Stimulated activated CD8-positive, alpha-beta memory T cell treated with anti-CD3 and anti-CD28 coated beads, Interleukin-4, amount 100 ng/mL, for 24 hours (primary cell): ENCODE results near the gene AMIGO1.
"Not testable (repeated sequence)": the region's sequence is repeated elsewhere in the genome, so short reads cannot be mapped to it uniquely, and the experiment has no call there.

ENCODE experiments used
- DNase-seq: peaks from one replicate; pipeline ENCODE4 v3.0.0-alpha.2; 2020; ENCODE audit warnings: low read depth

Gene AMIGO1

DNA sequence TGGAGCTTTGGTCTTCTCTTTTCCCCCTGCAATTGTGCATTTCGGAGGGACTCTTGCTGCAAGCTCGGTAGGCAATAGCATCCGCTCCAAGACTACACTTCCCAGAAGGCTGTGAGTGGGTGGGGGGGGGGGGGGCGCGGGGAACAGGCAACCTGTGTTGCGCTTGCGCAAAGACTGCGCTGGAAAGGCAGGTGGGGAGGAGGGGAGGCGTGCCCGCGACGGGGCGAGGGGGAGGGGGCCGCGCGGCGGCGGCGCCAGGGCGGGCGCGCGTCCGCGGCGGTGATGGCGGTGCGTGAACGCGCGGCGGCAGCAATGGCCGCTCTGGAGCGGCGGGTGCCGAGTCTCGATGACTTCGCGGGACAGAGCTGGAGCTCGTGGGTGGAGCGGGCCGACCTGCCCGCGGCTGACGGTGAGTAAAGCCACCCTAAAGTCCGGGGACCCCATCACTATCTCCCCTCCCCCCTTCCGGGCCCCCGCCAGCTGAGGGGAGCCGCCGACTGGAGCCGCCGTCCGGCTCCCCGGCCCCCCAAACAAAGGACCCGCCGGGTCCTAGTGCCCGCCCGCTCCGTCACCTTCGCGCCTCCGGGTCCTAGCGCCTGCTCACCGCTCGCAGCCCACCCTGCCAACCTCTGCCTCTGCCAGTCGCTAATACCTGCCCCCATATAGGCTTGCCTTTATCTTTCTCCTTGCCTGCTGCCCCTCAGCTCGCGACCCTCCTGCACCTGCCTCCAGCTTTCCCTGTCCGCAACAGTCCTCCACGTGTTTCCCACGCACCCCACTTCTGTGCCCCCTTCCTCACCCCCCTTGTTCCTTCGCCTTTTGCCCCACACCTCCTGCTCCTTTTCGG lies 25.6 kb downstream of the AMIGO1 start, which contains the start of gene ATXN7L2:
ATXN7L2 (plus strand) TSS at position 234 of the 847 bp plus-strand sequence; CDS start at position 283, 49 bp downstream.
- peak; percentile 86 for DNase-seq

DNA sequence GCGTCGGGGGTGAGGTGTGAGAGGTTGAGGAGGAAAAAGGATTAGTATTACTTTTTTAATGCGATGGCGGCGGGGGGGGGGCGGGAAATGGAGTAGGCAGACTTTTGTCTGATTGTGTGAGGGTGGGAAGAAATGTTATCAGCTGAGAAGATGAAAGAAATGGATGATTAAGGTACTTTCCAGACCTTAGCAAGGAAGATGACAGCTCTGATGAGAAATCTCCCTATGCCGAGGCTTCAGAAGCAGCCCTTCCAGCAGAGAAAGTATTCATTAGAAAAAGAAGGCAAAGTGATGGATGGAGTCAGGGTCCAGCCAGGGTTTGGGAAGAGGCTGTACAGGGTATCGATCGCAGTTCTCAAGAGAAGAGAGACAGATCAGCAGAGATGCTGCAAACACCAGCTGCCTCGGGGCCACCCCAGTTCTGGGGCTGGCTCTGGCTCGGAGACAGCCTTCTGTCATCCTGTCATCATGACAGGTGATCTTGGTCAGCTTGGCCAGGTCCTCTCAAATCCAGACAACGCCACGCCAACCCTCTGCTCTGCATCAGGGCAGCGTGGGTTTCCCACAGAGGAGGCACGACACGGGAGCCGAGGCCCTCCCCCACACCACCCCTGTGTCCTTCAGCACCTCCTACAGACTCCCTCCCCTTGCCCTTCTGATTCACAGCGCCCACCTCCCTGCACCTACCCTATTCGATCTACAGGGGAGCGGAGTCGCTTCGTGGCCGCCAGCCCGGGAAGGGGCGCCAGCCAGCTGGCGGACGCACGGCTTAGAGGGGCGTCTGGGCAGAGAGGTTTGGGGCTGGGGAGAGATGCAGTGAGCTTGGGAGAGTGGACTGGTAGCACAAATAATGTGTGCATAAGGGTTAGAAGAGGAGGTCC lies 26.5 kb downstream of the AMIGO1 start:
- no peak for DNase-seq

DNA sequence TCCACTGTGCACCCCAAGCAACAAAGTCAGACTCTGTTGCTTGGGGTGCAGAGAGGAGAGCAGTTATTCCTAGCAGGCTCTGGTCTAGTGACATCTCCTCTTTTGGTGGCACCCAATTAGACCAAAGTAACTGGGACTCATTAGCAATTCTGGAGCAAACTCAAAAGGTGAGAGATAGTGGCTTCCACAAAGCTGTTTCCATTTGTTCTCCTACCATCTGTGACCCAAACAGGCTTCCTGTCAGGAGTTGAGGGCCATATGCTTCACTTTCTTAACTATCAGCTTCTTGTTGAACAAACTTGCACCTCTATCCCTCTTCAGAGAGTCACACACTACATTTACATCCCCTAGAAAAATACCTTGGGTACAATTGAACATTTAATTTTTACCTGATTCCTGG lies 27.3 kb downstream of the AMIGO1 start:
- DNase-seq = no peak

DNA sequence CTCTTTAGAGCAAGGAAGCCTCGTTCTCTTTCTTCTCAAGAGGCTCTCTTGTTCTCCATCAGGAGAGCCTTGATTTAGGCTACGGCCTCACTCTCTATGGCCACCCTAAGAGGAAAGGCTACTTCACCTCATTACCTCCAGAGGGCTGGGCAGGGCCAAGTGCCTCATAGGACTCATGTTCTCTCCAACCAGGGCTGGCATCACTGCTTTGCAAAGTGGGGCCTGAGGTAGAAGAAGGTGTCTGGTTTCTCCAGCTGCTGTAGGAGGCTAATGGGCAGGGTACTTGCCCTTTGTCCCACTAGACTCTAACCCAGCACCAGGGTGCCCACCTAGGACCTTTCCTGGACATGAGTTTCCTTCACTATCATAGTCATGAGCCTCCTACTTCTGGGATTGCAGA lies 27.9 kb downstream of the AMIGO1 start:
- no peak for DNase-seq

GRCh38 chr1:109479901-109480300 lies 29.6 kb downstream of the AMIGO1 start:
- no peak for DNase-seq

GRCh38 chr1:109479311-109479710 lies 30.2 kb downstream of the AMIGO1 start:
- no peak for DNase-seq

DNA sequence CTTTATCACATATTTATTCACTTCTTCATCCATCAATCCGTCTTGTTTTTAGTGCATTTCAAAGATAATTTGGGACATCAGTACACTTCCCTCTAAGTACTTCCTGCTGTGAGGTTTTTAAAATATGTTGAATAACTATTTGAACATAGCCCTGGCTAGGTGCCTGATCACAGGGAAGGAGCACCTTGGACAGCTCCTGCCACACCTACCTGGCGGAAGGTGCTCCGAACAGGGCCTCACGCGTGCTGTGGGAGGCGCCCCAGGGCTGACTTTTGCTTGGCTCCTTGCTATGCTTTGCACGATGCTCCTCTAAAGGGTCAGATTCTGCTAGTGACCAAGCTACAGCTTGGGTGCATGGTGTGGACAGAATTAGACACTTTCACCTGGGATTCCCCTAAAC lies 30.7 kb downstream of the AMIGO1 start:
- DNase-seq = no peak

DNA sequence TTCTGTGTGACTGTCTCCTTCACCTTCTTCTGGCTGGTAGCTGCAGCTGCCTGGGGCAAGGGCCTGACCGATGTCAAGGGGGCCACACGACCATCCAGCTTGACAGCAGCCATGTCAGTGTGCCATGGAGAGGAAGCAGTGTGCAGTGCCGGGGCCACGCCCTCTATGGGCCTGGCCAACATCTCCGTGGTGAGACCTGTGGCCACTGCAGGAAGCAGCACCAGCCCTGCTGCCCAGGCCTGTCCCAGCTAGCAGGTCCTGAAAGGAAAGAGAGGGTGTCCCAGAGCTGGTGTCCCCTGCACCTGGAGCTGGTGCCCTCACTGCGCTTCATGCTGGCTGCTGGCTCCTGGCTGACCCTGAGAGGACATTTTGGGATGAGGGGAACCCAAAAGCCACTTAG lies 31.7 kb downstream of the AMIGO1 start:
- no peak for DNase-seq

DNA sequence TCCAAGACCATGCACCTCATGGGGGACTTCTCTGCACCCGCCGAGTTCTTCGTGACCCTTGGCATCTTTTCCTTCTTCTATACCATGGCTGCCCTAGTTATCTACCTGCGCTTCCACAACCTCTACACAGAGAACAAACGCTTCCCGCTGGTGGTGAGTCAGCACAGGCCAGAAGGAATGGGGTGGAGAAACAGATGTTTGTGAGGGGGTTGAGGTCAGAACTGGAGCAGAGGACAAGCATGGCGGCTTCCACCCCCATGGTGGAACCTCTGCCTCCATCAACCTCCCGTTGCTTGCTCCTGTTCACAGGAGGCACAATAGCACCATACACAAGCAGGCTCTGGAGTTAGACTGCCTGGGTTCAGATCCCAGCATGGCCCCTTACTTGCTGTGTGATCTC lies 32.7 kb downstream of the AMIGO1 start:
- no peak for DNase-seq

DNA sequence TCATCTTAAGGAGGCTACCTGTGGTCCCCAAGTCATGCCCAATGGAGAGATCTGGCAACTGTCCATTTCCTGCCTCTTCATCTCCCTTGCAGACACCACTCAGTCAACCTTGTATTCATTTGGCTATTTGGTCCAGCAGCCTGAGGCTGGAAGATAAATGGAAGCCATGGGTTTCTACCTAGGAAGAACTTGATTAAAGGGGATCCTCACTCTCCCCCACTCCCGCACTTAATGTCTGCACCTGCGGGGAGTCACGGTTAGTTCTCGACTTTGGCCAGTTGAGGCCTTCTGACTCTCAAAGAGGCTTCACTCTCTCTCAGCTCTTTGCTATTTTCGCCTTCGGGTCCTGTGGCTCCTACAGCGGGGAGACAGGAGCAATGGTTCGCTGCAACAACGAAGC lies 34.3 kb downstream of the AMIGO1 start:
- no peak for DNase-seq

DNA sequence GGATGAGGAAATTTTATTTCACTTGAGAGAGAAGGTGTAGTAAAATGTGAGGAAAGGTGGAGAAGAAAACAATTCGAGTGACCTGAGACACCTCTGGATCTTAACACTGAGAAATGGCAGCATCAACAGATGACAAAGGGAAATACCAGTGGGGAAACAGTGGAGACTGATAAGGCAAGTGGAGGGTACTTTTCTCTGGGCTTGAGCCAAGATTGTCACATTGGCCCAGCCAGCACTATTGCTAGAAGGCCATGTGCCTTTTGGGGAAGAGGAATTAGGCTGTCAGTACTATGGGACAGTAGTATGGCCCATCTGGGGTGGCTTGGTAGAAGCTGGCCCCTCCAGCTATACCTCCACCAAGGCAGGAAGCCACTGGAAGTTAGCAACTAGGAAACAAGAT lies 34.8 kb downstream of the AMIGO1 start:
- no peak for DNase-seq

DNA sequence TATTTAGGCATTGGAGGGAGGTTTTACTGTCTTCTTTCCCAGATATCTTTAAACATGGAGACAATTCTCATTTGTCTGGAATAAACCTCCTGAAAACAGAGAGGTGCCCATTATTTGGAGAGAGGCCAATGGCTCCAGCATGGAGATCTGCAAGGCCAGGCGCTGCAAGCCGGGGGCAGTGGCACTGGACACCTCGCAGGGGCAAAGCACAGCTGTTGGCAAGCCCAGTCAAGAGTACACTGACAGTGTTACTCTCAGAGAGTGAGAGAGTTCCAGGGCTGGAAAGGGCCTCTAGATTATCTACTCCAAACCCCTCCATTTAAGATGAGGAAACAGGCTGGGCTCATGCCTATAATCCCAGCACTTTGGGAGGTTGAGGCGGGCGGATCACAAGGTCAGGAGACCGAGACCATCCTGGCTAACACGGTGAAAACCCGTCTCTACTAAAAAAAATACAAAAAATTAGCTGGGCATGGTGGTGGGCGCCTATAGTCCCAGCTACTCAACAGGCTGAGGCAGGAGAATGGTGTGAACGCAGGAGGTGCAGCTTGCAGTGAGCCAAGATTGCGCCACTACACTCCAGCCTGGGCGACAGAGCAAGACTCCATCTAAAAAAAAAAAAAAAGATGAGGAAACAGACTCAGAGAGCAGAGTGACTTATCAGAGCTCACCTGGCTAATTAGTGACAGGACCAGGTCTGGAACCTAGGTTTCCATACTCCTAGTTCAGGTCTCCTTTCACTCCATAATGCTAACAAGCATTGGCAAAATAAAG lies 36.1 kb downstream of the AMIGO1 start:
- DNase-seq = not testable (repeated sequence)

- DNase-seq = no peak
Observed at GRCh38 chr1:109472779-109473178, 36.7 kb downstream of the AMIGO1 start.

- DNase-seq = no peak
Observed at GRCh38 chr1:109470245-109470644, 39.3 kb downstream of the AMIGO1 start.

- DNase-seq = no peak
Observed at GRCh38 chr1:109468903-109469302, 40.6 kb downstream of the AMIGO1 start.

DNA sequence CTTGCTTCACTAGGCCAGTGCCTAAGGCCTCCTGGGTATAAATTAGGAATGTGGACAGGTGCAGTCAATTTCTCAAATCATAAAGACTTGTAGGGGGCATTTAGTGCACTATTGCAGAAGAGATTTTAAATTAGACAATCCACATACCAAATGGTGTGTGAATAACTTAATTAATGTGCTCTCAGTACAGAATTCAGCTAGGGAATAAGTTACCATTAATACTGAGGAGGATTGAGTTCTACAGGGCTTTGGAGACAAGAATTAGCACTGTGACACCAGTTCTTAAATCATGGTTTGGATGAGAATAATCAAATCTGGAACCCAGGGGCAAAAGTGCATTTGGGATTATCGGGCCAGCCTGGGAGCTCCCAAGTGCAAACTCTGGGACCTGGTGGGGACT lies 41.5 kb downstream of the AMIGO1 start:
- DNase-seq = no peak

DNA sequence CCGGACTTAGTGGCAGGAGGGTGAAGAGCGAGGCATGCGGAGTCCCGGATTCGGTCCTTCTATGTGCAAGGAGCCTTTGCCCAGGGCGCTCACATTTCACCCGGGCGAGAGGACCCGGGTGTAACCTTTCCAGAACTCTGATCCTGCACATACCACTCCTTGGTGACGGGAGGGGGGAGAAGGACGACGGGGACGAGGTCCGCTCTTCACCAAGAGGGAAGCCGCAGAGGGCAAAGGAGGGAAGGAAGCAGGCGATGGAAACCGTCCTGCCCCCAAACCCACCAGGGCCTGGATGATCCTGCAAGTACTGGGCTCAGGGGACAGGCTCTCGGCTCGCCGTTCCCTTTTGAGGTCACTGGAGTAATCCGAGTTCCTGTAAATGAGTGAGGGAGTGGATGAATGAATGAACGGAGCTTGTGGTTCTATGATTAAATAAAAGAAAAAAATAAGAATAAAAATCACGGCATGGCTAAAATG lies 42.2 kb downstream of the AMIGO1 start:
- no peak for DNase-seq

DNA sequence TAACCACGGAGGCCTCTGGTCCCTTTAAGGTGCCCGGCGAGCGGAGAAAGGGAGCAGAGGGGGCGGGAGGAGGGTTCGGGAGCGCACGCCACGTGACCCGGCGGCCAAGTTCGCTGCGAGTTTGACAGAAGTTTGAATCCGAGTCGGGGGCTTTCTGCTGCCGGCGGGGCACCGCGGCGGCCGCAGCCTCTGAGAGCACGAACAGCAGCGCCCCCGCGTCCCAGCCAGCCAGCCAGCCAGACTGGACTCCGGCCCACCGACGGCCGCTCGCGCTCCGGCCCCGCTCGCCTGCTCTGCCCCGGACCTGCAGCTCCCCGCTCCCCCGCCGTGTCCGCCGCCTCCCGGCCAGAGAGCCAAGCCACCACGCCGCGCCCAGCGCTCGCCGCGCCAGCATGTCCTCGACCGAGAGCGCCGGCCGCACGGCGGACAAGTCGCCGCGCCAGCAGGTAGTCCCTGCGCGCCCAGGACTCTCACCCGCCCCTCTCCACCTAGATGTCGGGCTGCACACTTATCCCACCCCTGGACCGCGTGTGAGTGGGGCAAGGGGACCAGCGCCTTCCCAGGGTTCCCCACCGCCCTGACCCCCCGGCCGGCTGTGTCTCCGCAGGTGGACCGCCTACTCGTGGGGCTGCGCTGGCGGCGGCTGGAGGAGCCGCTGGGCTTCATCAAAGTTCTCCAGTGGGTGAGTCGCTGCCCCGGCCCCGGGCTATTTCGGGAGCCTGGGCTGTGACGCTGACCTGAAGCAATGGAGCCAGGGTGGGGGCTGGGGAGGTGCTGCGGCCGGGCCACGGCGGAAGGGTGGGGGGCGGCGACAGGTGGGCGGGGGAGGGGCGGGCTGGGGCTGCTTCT lies 42.9 kb downstream of the AMIGO1 start, which contains the start of gene SYPL2:
SYPL2 (plus strand) TSS at position 95 of the 849 bp plus-strand sequence; CDS start at position 393, 298 bp downstream.
- DNase-seq = no peak

GRCh38 chr1:109466125-109466451 lies 43.4 kb downstream of the AMIGO1 start:
- DNase-seq = no peak

GRCh38 chr1:109457819-109458218 lies 51.7 kb downstream of the AMIGO1 start:
- DNase-seq = no peak

GRCh38 chr1:109454497-109455133 lies 54.9 kb downstream of the AMIGO1 start:
- DNase-seq = no peak
